Measurements from ENCODE around the gene PSMA1. TPM values are rescaled to one million over a fixed set of nuclear protein-coding genes. Genes with fewer than 3 reads are reported as not detected.
"Not testable (repeated sequence)": the region's sequence is repeated elsewhere in the genome, so short reads cannot be mapped to it uniquely, and the experiment has no call there.

Gene PSMA1
- total RNA-seq, 1 experiment from 2014 or later, result 300 TPM

- not testable (repeated sequence) for DNase-seq (ENCODE audit: extremely low read depth, low read depth)
Measured at GRCh38 chr11:14535166-14535565, 15.0 kb upstream of the PSMA1 start.

DNA sequence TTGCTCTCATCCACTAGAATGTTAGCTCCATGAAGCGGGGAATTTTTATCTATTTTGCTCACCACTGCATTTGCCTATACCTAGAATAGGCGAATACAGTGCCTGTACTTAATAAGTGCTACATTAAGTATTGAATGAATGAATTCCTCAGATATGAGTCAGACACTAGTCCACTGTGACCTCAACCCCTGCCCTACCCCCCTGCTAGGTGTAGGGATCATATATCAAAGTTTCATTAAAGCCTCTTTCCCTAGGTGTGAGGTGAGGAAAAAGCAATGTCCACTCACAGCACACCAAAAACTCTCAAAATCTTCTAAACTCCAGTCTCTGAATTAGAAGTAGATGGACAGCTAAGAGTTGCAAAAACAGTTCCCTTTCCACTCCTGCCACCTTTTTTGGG lies 9.8 kb upstream of the PSMA1 start:
- DNase-seq (ENCODE audit: extremely low read depth, low read depth), result no peak

DNA sequence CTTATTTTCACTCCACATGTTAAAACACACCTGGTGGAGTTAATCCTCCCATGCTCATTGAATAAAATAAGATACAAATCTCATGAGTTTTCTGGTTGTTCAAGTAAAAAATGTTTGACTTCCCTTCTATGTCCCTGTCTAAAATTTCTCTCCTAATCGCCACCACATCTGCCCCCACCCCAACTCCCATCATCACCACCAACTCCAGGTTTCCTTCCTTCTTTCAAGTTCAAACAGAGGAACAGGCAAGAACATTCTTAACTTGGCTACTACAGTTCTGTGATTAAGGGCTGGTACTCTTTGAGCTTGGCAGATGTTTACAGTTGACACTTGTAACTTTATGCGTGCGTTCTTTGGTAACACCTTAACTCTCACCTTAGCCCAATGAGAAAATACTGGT lies 9.1 kb upstream of the PSMA1 start:
- DNase-seq (ENCODE audit: extremely low read depth, low read depth), result no peak

DNA sequence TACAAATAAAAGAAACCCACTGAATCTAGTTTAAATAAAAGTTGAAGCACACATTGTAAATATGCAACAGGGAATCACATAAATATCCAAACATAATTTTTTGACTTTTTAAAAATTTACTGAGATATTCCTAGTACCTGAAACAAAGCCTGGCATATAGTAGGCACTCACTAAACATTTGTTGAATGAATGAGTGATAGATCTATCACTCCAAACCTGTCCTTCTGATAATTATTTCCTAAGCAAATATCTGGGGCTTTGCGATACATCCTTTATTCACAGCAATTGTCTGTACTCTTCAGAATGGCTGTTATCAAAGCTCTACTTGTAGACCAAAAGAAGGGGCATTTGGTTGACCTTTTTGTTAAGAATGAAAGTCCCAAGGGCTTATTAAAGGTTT lies 2.6 kb upstream of the PSMA1 start:
- DNase-seq (ENCODE audit: extremely low read depth, low read depth), result no peak

- no peak for DNase-seq (ENCODE audit: extremely low read depth, low read depth)
Measured at GRCh38 chr11:14522245-14522644, 2.1 kb upstream of the PSMA1 start.

GRCh38 chr11:14520747-14521151 lies 563 bp upstream of the PSMA1 start:
- DNase-seq (ENCODE audit: extremely low read depth, low read depth), result no peak

GRCh38 chr11:14519597-14519916 lies 629 bp downstream of the PSMA1 start:
- no peak for DNase-seq (ENCODE audit: extremely low read depth, low read depth)

- DNase-seq (ENCODE audit: extremely low read depth, low read depth), result no peak
Measured at GRCh38 chr11:14518820-14519219, 1.4 kb downstream of the PSMA1 start.

DNA sequence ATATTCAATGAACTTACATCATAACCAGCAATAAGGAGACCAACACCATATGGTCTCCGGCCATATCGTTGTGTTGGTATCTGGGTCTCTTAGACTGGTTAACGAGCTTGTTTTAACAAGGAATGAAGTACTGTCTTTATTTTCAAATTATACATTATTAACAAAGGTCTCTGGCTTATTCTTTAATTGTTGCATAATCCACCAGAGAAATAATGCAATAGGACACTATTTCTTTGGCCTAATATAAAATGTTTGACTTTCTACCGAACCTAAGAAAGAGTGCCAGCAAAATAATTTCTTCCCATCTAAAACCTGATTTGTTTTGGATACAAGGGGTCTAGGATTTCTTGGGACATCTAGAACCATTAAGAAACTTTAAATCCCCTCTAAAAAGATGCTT lies 6.4 kb downstream of the PSMA1 start:
- DNase-seq (ENCODE audit: extremely low read depth, low read depth), result no peak

- DNase-seq (ENCODE audit: extremely low read depth, low read depth), result no peak
Measured at GRCh38 chr11:14506532-14506931, 13.7 kb downstream of the PSMA1 start.

GRCh38 chr11:14503023-14503422 lies 17.2 kb downstream of the PSMA1 start:
- no peak for DNase-seq (ENCODE audit: extremely low read depth, low read depth)

- DNase-seq (ENCODE audit: extremely low read depth, low read depth), result no peak
Measured at GRCh38 chr11:14502039-14502438, 18.1 kb downstream of the PSMA1 start.

GRCh38 chr11:14500181-14500651 lies 20.0 kb downstream of the PSMA1 start:
- no peak for DNase-seq (ENCODE audit: extremely low read depth, low read depth)

DNA sequence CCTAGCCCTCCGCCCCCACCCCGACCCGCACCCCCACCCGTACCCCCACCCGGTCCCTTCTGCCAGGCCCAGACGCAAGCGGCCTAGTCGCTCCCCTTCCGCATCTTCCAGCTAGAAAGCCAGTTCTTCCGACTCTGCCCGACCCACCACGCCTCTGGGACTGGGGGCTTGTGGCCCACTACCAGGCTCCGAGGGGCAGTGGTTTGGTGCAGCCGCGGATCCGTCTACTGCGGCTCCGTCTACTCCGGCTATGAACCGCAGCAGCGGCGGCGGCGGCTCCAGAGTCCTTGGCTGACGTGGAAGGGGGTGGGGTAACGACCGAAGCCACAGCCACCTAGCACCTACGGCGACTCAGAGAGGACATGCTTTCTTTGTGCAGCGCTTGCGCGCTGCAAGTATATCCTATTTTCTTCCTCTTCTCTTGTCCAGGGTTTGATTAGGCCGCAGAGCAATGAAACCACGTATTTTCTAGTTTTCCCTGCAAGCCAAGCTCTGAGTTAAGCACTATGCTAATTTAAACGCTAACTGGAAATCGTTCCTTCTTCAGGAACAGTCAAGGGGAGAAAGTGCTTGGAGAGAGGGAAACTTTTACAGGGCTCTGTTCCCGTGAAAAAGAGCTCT lies 20.5 kb downstream of the PSMA1 start, which contains the start of gene COPB1:
Gene COPB1 (minus strand): TSS at position 252 of the 621 bp plus-strand sequence. CDS start 883 bp downstream, outside the sequence.
- DNase-seq (ENCODE audit: extremely low read depth, low read depth), result peak; percentile 77

GRCh38 chr11:14499178-14499559 lies 21.0 kb downstream of the PSMA1 start:
- no peak for DNase-seq (ENCODE audit: extremely low read depth, low read depth)

DNA sequence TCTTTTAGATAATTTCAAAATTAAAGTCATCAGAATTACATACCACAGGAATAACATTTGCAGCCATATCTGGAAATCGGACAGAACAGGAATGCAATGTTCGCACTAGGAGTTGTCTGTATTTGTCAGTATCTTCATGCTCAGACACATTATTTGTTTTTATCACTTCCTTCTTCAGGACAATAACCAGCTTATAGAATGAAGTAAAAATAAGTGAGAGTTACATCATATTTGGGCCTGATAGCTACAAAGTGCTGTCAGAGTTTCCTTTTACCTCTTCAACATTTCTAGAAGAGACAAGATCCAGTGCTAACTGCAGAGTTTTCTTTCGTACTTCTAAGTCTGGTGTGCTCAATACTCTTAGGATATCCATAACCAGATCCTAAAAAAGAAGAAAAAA lies 39.5 kb downstream of the PSMA1 start:
- DNase-seq (ENCODE audit: extremely low read depth, low read depth), result no peak

GRCh38 chr11:14471127-14471526 lies 49.1 kb downstream of the PSMA1 start:
- DNase-seq (ENCODE audit: extremely low read depth, low read depth), result no peak

- DNase-seq (ENCODE audit: extremely low read depth, low read depth), result no peak
Measured at GRCh38 chr11:14463623-14464022, 56.6 kb downstream of the PSMA1 start.

GRCh38 chr11:14460147-14460546 lies 60.0 kb downstream of the PSMA1 start:
- no peak for DNase-seq (ENCODE audit: extremely low read depth, low read depth)

- DNase-seq (ENCODE audit: extremely low read depth, low read depth), result no peak
Measured at GRCh38 chr11:14458377-14458776, 61.8 kb downstream of the PSMA1 start.

DNA sequence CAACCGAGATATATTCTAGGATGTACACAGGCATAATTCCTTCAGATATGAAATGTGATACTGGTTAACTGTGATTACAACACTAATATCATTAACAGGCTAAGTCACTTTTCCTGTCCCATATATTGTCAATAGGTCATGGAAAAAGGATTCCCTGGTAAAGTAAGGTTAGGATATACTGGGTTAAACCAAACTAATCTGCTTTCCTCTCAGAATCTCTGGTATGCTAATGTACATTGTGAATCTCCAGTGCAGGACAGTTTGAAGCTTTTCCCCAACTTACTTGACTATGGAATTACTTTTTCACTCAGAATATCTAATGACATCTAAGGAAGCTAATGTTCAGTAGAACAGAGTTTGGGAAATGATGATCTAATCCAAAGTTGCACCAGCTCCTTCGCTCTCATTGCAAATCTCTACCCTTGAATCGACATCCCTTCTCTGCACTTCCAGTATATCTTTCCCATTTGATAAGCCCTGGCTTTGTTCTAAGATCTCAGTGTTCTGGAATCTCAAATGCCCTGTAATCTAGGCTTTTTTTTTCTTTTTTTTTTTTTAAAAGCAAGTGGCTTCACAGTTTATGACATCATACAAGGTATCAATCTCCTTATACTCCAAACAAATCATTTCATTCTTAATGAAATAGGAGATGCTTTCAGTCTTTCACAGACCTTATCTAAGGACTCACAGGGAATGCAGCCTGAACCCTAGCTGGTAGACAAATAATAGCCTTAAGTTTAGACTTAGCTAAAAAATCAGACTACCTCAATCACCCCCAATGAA lies 64.3 kb downstream of the PSMA1 start:
- DNase-seq (ENCODE audit: extremely low read depth, low read depth), result no peak
